ENCODE results near the gene MYO5B. TPM values are rescaled to one million over a fixed set of nuclear protein-coding genes. Genes with fewer than 3 reads are reported as not detected.
"Not testable (repeated sequence)": the region's sequence is repeated elsewhere in the genome, so short reads cannot be mapped to it uniquely, and the experiment has no call there.

MYO5B gene
- polyA plus RNA-seq, 2 of the 4 experiments (the other 2 are of a cell fraction): 6.4 to 18.4 TPM

GRCh38 chr18:50232419-50232818 is 37.5 kb upstream of the MYO5B start:
- no peak for FAIRE-seq
- no peak overlapping the region for H3K27ac ChIP-seq
- ChIA-PET POLR2A (no interaction called here), CTCF (no interaction called here)
- WGBS (ENCODE audit: missing lambda C conversion rate): 7% methylated on average over 2 of the region's 2 CpGs
- no peak overlapping the region for H3K4me2 ChIP-seq
- no peaks in the 10 kb centered on the region for H3K9me3 ChIP-seq
- no peaks in the 10 kb centered on the region for H3K4me1 ChIP-seq
- TF ChIP-seq RNF2 (IDR thresholded peaks at IDR 0.05; ENCODE audit: borderline replicate concordance, low read depth) (no peak), MAFK (IDR thresholded peaks at IDR 0.05; ENCODE audit: partially characterized antibody) (no peak), EP300 (IDR thresholded peaks at IDR 0.05) (no peak), NFE2L2 (conservative IDR thresholded peaks at IDR 0.05; ENCODE audit: low read length) (no peak), SMC3 (IDR thresholded peaks at IDR 0.05) (no peak), CEBPB (IDR thresholded peaks at IDR 0.05) (no peak), POLR2AphosphoS2 (conservative IDR thresholded peaks at IDR 0.05; ENCODE audit: low read length) (no peak), CTCF (IDR thresholded peaks at IDR 0.05) (no peak), RARB (CRISPR knock-in tag; IDR thresholded peaks at IDR 0.05) (no peak), TP53 (CRISPR knock-in tag; IDR thresholded peaks at IDR 0.05) (no peak), HMGXB4 (CRISPR knock-in tag; IDR thresholded peaks at IDR 0.05; ENCODE audit: borderline replicate concordance) (no peak), FOSL2 (IDR thresholded peaks at IDR 0.05) (no peak), FOSL2 (CRISPR knock-in tag; IDR thresholded peaks at IDR 0.05) (no peak), GATA3 (IDR thresholded peaks at IDR 0.05; ENCODE audit: borderline replicate concordance) (no peak), JUN (IDR thresholded peaks at IDR 0.05) (no peak)
- no peak for DNase-seq (ENCODE audit: low read depth in 1 of 2, low spot score in 1 of 2)
- H3K4me3 ChIP-seq: no peak overlapping the region
- no peak for ATAC-seq

GRCh38 chr18:50231621-50232020 is 36.7 kb upstream of the MYO5B start:
- Histone ChIP-seq H3K4me1 (no peaks in the 10 kb centered on the region), H3K27ac (no peak overlapping the region), H3K4me2 (no peak overlapping the region), H3K4me3 (no peak overlapping the region), H3K9me3 (no peaks in the 10 kb centered on the region)
- ChIA-PET CTCF (interaction anchor here (1.4 to 2.3 kb wide), 2 partner anchors 13 to 36 kb away, joined by 3 to 8 read pairs; no protein-coding TSS in a partner anchor), POLR2A (no interaction called here)
- TF ChIP-seq ZC3H11A (IDR thresholded peaks at IDR 0.05) (no peak), EHF (CRISPR knock-in tag; IDR thresholded peaks at IDR 0.05) (no peak), HES2 (IDR thresholded peaks at IDR 0.05) (no peak), ESRRA (IDR thresholded peaks at IDR 0.05; ENCODE audit: borderline replicate concordance, low read length) (no peak)
- FAIRE-seq: no peak
- 29% methylated on average over 4 of the region's 4 CpGs for WGBS (ENCODE audit: missing lambda C conversion rate)
- no peak for ATAC-seq
- no peak for DNase-seq (ENCODE audit: low read depth in 1 of 2, low spot score in 1 of 2)

- H3K4me2 ChIP-seq; ATAC-seq; POLR2A ChIA-PET; DNase-seq (ENCODE audit: low read depth in 1 of 2, low spot score in 1 of 2); H3K9me3 ChIP-seq; H3K27ac ChIP-seq; H3K4me3 ChIP-seq; H3K4me1 ChIP-seq; FAIRE-seq: not testable (repeated sequence)
- WGBS (ENCODE audit: missing lambda C conversion rate): 29% methylated on average over 4 of the region's 4 CpGs
- CTCF ChIA-PET: interaction anchor here (2.2 to 6.4 kb wide), 3 partner anchors 16 to 209 kb away, joined by 7 to 69 read pairs (median 10); no protein-coding TSS in a partner anchor
Observed at GRCh38 chr18:50220249-50220648, 25.3 kb upstream of the MYO5B start.

Data from A549 (cell line).